Peyer's patch (tissue), 4 donors: ENCODE measurements around the gene SLC39A6.

ENCODE experiments used
- CTCF ChIP-seq, 6 experiments: fragments of 450-650 bp in 4 of 6; fragments of 200-600 bp in 2 of 6; sonication (generic) in 1 of 6; IDR thresholded peaks; one replicate each; pipeline ENCODE4 v1.5.1; 2017 to 2019; ENCODE audit warnings: antibody characterized with exemption in 6 of 6, mild to moderate bottlenecking in 3 of 6, moderate library complexity in 1 of 6
- POLR2A ChIP-seq, 2 donors: fragments of 450-650 bp; IDR thresholded peaks; one replicate each; pipeline ENCODE4 v1.5.1; 2017; ENCODE audit warnings: antibody characterized with exemption in 2 of 2, mild to moderate bottlenecking in 2 of 2, moderate library complexity in 2 of 2

DNA sequence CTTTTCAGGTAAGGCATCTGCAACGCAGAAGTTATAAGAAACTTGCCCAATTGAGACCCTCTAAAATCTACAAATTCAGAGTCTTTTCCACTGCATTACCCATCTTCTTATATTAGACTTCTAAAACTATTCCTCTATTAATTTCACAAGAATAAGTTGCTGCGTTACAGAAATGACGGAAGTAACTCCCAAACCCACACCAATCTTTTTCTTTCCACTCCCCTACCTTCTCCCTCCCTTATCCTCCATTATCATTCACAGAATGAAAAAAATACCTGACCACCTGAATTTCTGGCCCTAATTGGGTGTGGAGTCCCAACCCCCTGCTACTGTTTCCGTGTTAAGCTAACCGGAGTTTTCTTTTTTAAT is 62.5 kb downstream of the SLC39A6 start:
- TF ChIP-seq CTCF (IDR thresholded peaks at IDR 0.05), result no peak
- TF ChIP-seq POLR2A (IDR thresholded peaks at IDR 0.05), result no peak
